NCI-H526 treated with DMSO at 0.1 percent for 48 hours (cell line): ENCODE measurements around the gene DHDDS.
"Not testable (repeated sequence)": the region's sequence is repeated elsewhere in the genome, so short reads cannot be mapped to it uniquely, and the experiment has no call there.

Experiments used
- DNase-seq: peaks from one replicate; lab custom pipeline; 2025; lab: John Stamatoyannopoulos, UW

The DHDDS gene

GRCh38 chr1:26477446-26478152 is 45.5 kb downstream of the DHDDS start:
- no peak for DNase-seq

- no peak for DNase-seq
Measured at GRCh38 chr1:26478159-26478558, 46.0 kb downstream of the DHDDS start.

GRCh38 chr1:26478988-26479387 is 46.9 kb downstream of the DHDDS start:
- DNase-seq, result no peak

GRCh38 chr1:26482921-26483320 is 50.8 kb downstream of the DHDDS start:
- DNase-seq, result no peak

- DNase-seq, result no peak
Measured at GRCh38 chr1:26483980-26484379, 51.9 kb downstream of the DHDDS start.

- DNase-seq, result no peak
Measured at GRCh38 chr1:26490155-26490554, 58.0 kb downstream of the DHDDS start.

- DNase-seq, result no peak
Measured at GRCh38 chr1:26493267-26493666, 61.1 kb downstream of the DHDDS start.

- DNase-seq, result no peak
Measured at GRCh38 chr1:26493938-26494337, 61.8 kb downstream of the DHDDS start.

- no peak for DNase-seq
Measured at GRCh38 chr1:26496861-26497260, 64.7 kb downstream of the DHDDS start.

GRCh38 chr1:26498894-26499293 is 66.8 kb downstream of the DHDDS start:
- no peak for DNase-seq

GRCh38 chr1:26500488-26501175 is 68.5 kb downstream of the DHDDS start:
- DNase-seq, result peak; percentile 64

GRCh38 chr1:26510711-26511110 is 78.6 kb downstream of the DHDDS start:
- DNase-seq, result not testable (repeated sequence)

- DNase-seq, result not testable (repeated sequence)
Measured at GRCh38 chr1:26515836-26516235, 83.7 kb downstream of the DHDDS start.

- DNase-seq, result no peak
Measured at GRCh38 chr1:26516987-26517765, 85.1 kb downstream of the DHDDS start.

- DNase-seq, result no peak
Measured at GRCh38 chr1:26517766-26518049, 85.6 kb downstream of the DHDDS start.

- no peak for DNase-seq
Measured at GRCh38 chr1:26518355-26518754, 86.2 kb downstream of the DHDDS start.

- no peak for DNase-seq
Measured at GRCh38 chr1:26520339-26520738, 88.2 kb downstream of the DHDDS start.
